GM19025 (cell line): ENCODE results near the gene MGAT2.
"Not testable (repeated sequence)": the region's sequence is repeated elsewhere in the genome, so short reads cannot be mapped to it uniquely, and the experiment has no call there.

Source experiments
- ATAC-seq: cut with Tn5 transposase; IDR thresholded peaks from one replicate; pipeline ENCODE4 v1.9.1; 2021; ENCODE audit warnings: mild to moderate bottlenecking, low read depth, moderate library complexity; ENCODE audit not compliant: unreplicated experiment

Gene MGAT2

GRCh38 chr14:49642163-49642562, 21.6 kb downstream of the MGAT2 start:
- ATAC-seq = no peak

- no peak for ATAC-seq
Measured at GRCh38 chr14:49653508-49653907, 32.9 kb downstream of the MGAT2 start.

DNA sequence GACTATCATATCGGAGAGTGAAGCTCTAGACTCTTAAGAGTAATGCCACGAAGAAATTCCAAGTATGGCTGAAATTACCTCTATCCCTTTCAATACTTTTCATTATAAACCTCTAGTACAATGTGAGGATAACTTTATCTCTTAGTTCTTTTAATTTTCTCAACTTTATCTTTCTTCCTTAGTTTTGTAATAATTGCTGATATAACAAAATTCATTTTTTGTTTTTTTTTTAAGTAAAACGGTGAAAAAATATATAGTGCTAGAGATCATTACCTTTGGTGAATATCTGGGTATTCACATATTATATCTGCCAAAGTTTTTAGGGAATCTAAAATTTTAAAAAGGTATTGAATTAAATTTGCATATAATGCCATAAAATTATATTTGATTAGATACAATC, 33.9 kb downstream of the MGAT2 start:
- ATAC-seq = no peak

- ATAC-seq = not testable (repeated sequence)
Measured at GRCh38 chr14:49657500-49657899, 36.9 kb downstream of the MGAT2 start.

DNA sequence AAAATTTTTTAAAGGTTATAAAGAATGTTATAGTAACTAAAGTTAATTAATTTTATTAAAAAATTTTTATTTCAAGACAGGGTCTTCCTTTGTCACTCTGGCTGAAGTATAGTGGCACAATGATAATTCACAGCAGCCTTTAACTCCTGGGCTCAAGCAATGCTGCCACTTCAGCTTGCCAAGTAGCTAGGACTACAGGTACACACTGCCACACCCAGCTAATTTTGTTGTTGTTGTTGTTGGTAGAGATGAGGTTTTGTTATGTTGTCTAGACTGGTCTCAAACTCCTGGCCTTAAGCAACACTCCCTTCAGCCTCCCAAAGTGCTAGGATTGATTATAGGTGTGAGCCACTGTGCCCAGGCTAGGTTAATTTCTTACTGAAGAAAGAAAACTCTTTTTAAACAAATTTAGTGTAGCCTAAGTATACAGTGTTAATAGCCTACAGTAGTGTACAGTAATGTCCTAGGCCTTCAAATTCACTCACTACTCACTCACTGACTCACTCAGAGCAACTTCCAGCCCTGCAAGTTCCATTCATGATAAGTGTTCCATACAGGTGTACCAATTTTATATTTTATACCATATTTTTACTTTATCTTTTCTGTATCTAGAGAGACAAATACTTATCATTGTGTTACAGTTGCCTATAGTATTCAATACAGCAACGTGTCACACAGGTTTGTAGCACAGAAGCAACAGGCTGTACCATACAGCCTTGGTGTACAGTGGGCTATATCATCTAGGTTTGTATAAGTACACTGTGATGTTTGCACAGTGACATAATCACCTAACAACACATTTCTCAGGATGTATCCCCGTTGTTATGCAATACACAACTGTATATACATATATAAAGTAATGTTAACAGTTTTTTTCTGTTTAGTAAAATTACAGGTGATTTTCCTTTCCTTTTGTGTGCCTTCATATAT, 39.2 kb downstream of the MGAT2 start:
- no peak for ATAC-seq

DNA sequence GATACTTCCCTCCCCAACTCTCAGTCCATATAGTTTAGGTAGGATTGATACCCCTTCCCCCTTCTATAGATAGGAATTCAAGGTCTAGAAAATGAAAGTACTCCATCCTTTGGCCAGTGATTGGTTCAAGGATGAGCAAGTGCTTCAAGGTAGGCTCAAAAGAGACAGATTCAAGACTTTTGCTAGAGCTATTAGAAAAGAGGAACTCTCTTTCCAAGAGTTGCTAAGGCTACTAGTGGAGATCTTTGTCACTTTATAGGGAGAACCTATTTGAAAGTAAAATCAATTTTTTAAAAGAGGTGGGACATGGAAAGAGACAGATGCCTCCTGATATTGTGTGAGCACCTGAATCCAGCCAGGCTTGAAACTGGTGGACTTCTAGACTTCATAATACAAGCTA, 49.9 kb downstream of the MGAT2 start:
- no peak for ATAC-seq
